ENCODE measurements around the gene METTL6. TPM values are rescaled to one million over a fixed set of nuclear protein-coding genes. Genes with fewer than 3 reads are reported as not detected.
"Not testable (repeated sequence)": the region's sequence is repeated elsewhere in the genome, so short reads cannot be mapped to it uniquely, and the experiment has no call there.

Gene METTL6
- total RNA-seq, 1 donor from 2014 or later, result 15.2 TPM

GRCh38 chr3:15405448-15406050, 21.8 kb downstream of the METTL6 start:
- H3K9me3 Mint-ChIP-seq, result no peaks in the 10 kb centered on the region
- intact Hi-C loops (cut with micrococcal nuclease), result loop anchor here (1.0 kb wide), 3 partner anchors 137 to 297 kb away; no protein-coding TSS in a partner anchor
- DNase-seq, result peak; percentile 77
- H3K36me3 Mint-ChIP-seq (ENCODE audit: low read depth), result peaks cover 5% of the 10 kb centered on the region
- no peak overlapping the region for H3K27ac Mint-ChIP-seq
- H3K27me3 Mint-ChIP-seq, result no peaks in the 10 kb centered on the region
- H3K4me1 Mint-ChIP-seq, result peaks cover 6% of the 10 kb centered on the region
- no peak overlapping the region for H3K4me3 Mint-ChIP-seq

GRCh38 chr3:15404767-15405166, 22.6 kb downstream of the METTL6 start:
- H3K27me3 Mint-ChIP-seq, result no peaks in the 10 kb centered on the region
- H3K4me1 Mint-ChIP-seq, result peaks cover 14% of the 10 kb centered on the region
- no peak overlapping the region for H3K4me3 Mint-ChIP-seq
- no peak overlapping the region for H3K27ac Mint-ChIP-seq
- H3K36me3 Mint-ChIP-seq (ENCODE audit: low read depth), result peaks cover 1% of the 10 kb centered on the region
- intact Hi-C loops (cut with micrococcal nuclease), result loop anchor here (1.0 kb wide), 3 partner anchors 136 to 296 kb away; no protein-coding TSS in a partner anchor
- no peak for DNase-seq
- no peaks in the 10 kb centered on the region for H3K9me3 Mint-ChIP-seq

GRCh38 chr3:15403965-15404364, 23.4 kb downstream of the METTL6 start:
- intact Hi-C loops (cut with micrococcal nuclease), result no loop called here
- Mint-ChIP-seq H3K27ac (no peak overlapping the region), H3K4me1 (peaks cover 21% of the 10 kb centered on the region), H3K36me3 (ENCODE audit: low read depth) (peaks cover 1% of the 10 kb centered on the region), H3K27me3 (no peaks in the 10 kb centered on the region), H3K9me3 (no peaks in the 10 kb centered on the region), H3K4me3 (no peak overlapping the region)
- no peak for DNase-seq

- peaks cover 1% of the 10 kb centered on the region for H3K36me3 Mint-ChIP-seq (ENCODE audit: low read depth)
- no peak for DNase-seq
- no peaks in the 10 kb centered on the region for H3K9me3 Mint-ChIP-seq
- intact Hi-C loops (cut with micrococcal nuclease), result no loop called here
- no peaks in the 10 kb centered on the region for H3K27me3 Mint-ChIP-seq
- H3K27ac Mint-ChIP-seq, result no peak overlapping the region
- H3K4me1 Mint-ChIP-seq, result peaks cover 21% of the 10 kb centered on the region
- no peak overlapping the region for H3K4me3 Mint-ChIP-seq
Measured at GRCh38 chr3:15403495-15403894, 23.8 kb downstream of the METTL6 start.

GRCh38 chr3:15401936-15402335, 25.4 kb downstream of the METTL6 start:
- Mint-ChIP-seq H3K36me3 (ENCODE audit: low read depth) (peaks cover 6% of the 10 kb centered on the region), H3K4me3 (no peak overlapping the region)
- intact Hi-C loops (cut with micrococcal nuclease), result no loop called here

GRCh38 chr3:15399970-15400369, 27.4 kb downstream of the METTL6 start:
- intact Hi-C loops (cut with micrococcal nuclease), result no loop called here
- Mint-ChIP-seq H3K27me3 (peaks cover 5% of the 10 kb centered on the region), H3K4me3 (peak overlapping the region; percentile 42), H3K36me3 (ENCODE audit: low read depth) (peaks cover 9% of the 10 kb centered on the region), H3K27ac (peak overlapping the region; percentile 40), H3K9me3 (no peaks in the 10 kb centered on the region), H3K4me1 (peaks cover 23% of the 10 kb centered on the region)
- peak; percentile 61 for DNase-seq

More at GRCh38 chr3:15401936-15402335, 25.4 kb downstream of the METTL6 start:
- DNase-seq, result no peak
- Mint-ChIP-seq H3K4me1 (peaks cover 23% of the 10 kb centered on the region), H3K27ac (no peak overlapping the region), H3K9me3 (no peaks in the 10 kb centered on the region), H3K27me3 (no peaks in the 10 kb centered on the region)

GRCh38 chr3:15398731-15399133, 28.6 kb downstream of the METTL6 start:
- H3K4me1 Mint-ChIP-seq, result peaks cover 23% of the 10 kb centered on the region
- H3K4me3 Mint-ChIP-seq; DNase-seq; H3K27me3 Mint-ChIP-seq; H3K27ac Mint-ChIP-seq; H3K36me3 Mint-ChIP-seq (ENCODE audit: low read depth); intact Hi-C loops (cut with micrococcal nuclease); H3K9me3 Mint-ChIP-seq: not testable (repeated sequence)

- H3K4me1 Mint-ChIP-seq; intact Hi-C loops (cut with micrococcal nuclease); H3K9me3 Mint-ChIP-seq; H3K36me3 Mint-ChIP-seq (ENCODE audit: low read depth); DNase-seq; H3K27me3 Mint-ChIP-seq; H3K4me3 Mint-ChIP-seq; H3K27ac Mint-ChIP-seq: not testable (repeated sequence)
Measured at GRCh38 chr3:15393252-15393651, 34.1 kb downstream of the METTL6 start.

GRCh38 chr3:15391007-15391406, 36.3 kb downstream of the METTL6 start:
- intact Hi-C loops (cut with micrococcal nuclease), result no loop called here
- no peak overlapping the region for H3K4me3 Mint-ChIP-seq
- H3K36me3 Mint-ChIP-seq (ENCODE audit: low read depth), result peaks cover under 1% of the 10 kb centered on the region
- H3K27ac Mint-ChIP-seq, result no peak overlapping the region
- no peaks in the 10 kb centered on the region for H3K9me3 Mint-ChIP-seq
- peaks cover 2% of the 10 kb centered on the region for H3K4me1 Mint-ChIP-seq
- H3K27me3 Mint-ChIP-seq, result peaks cover 10% of the 10 kb centered on the region
- no peak for DNase-seq

GRCh38 chr3:15390460-15390859, 36.9 kb downstream of the METTL6 start:
- peaks cover 6% of the 10 kb centered on the region for H3K27me3 Mint-ChIP-seq
- DNase-seq, result no peak
- H3K27ac Mint-ChIP-seq, result no peak overlapping the region
- no peaks in the 10 kb centered on the region for H3K9me3 Mint-ChIP-seq
- H3K36me3 Mint-ChIP-seq (ENCODE audit: low read depth), result no peaks in the 10 kb centered on the region
- intact Hi-C loops (cut with micrococcal nuclease), result no loop called here
- H3K4me1 Mint-ChIP-seq, result peaks cover 7% of the 10 kb centered on the region
- no peak overlapping the region for H3K4me3 Mint-ChIP-seq

- intact Hi-C loops (cut with micrococcal nuclease); H3K27ac Mint-ChIP-seq; DNase-seq; H3K27me3 Mint-ChIP-seq; H3K9me3 Mint-ChIP-seq; H3K4me1 Mint-ChIP-seq; H3K4me3 Mint-ChIP-seq; H3K36me3 Mint-ChIP-seq (ENCODE audit: low read depth): not testable (repeated sequence)
Measured at GRCh38 chr3:15388335-15388734, 39.0 kb downstream of the METTL6 start.

GRCh38 chr3:15387735-15388134, 39.6 kb downstream of the METTL6 start:
- Mint-ChIP-seq H3K27ac (no peak overlapping the region), H3K36me3 (ENCODE audit: low read depth) (no peaks in the 10 kb centered on the region), H3K27me3 (peaks cover 3% of the 10 kb centered on the region), H3K4me1 (peaks cover 7% of the 10 kb centered on the region), H3K4me3 (no peak overlapping the region), H3K9me3 (no peaks in the 10 kb centered on the region)
- DNase-seq, result no peak
- intact Hi-C loops (cut with micrococcal nuclease), result no loop called here

- H3K27ac Mint-ChIP-seq, result no peak overlapping the region
- H3K36me3 Mint-ChIP-seq (ENCODE audit: low read depth), result no peaks in the 10 kb centered on the region
- intact Hi-C loops (cut with micrococcal nuclease), result no loop called here
- H3K27me3 Mint-ChIP-seq, result peaks cover 4% of the 10 kb centered on the region
- H3K9me3 Mint-ChIP-seq, result no peaks in the 10 kb centered on the region
- H3K4me1 Mint-ChIP-seq, result peaks cover 7% of the 10 kb centered on the region
- no peak for DNase-seq
- H3K4me3 Mint-ChIP-seq, result no peak overlapping the region
Measured at GRCh38 chr3:15387171-15387581, 40.2 kb downstream of the METTL6 start.

- H3K36me3 Mint-ChIP-seq (ENCODE audit: low read depth); H3K9me3 Mint-ChIP-seq; H3K4me3 Mint-ChIP-seq; intact Hi-C loops (cut with micrococcal nuclease); DNase-seq; H3K27ac Mint-ChIP-seq; H3K4me1 Mint-ChIP-seq; H3K27me3 Mint-ChIP-seq: not testable (repeated sequence)
Measured at GRCh38 chr3:15386654-15386955, 40.7 kb downstream of the METTL6 start.
